Measurements from ENCODE around the gene ZNF319. TPM values are rescaled to one million over a fixed set of nuclear protein-coding genes. Genes with fewer than 3 reads are reported as not detected.

The ZNF319 gene
- total RNA-seq, 1 donor from 2014 or later, result 8.3 TPM

DNA sequence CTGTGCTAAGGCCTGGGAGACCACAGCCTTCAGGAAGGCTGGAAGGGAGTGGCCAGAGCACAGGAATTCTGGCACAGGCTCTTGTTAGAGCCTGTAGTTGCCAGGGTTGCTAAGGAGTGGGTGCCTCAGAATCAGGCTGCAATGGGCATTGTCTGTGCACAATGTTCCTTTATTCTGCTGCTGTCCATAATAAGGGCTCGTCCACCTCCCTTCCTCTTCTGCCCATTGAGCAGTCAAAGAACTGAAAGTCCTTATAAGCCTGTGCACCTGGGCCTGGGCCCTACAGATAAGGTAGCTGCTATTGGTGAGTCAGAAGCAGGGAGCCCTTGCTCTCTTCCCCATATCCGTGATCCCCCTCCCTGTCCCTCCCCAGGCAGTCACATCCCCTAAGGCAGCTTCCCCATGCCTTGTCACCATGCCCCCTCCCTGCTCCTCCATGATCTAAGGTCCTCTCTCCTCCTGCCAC is 24.1 kb downstream of the ZNF319 start:
- Mint-ChIP-seq H3K4me1 (peaks cover 5% of the 10 kb centered on the region), H3K9me3 (no peaks in the 10 kb centered on the region), H3K4me3 (no peak overlapping the region), H3K27me3 (peaks cover 2% of the 10 kb centered on the region), H3K27ac (no peak overlapping the region), H3K36me3 (ENCODE audit: low read depth) (no peaks in the 10 kb centered on the region)
- no peak for DNase-seq
- intact Hi-C loops (cut with micrococcal nuclease), result no loop called here

DNA sequence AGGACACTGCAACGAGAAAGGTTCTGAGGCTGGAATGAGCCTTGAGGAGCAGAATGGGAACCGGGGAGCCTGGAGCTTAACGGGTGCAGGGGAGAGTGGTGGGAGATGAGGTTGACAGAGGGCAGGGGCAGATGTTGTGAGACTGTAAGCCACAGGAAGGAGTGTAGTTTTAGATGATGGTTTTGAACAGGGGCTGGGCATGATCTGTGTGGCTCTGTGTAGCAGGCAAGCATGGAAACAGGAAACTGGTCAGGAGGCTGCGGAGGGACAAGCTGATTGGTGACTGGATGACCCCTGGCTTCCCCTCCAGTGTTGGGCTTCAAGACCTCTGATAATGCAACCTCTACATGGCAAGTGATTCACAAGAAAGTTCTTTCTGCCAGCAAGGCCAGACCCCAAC is 28.2 kb downstream of the ZNF319 start:
- Mint-ChIP-seq H3K9me3 (no peaks in the 10 kb centered on the region), H3K36me3 (ENCODE audit: low read depth) (no peaks in the 10 kb centered on the region), H3K27me3 (peaks cover 4% of the 10 kb centered on the region), H3K4me3 (no peak overlapping the region), H3K27ac (no peak overlapping the region), H3K4me1 (peaks cover 5% of the 10 kb centered on the region)
- DNase-seq, result no peak
- intact Hi-C loops (cut with micrococcal nuclease), result no loop called here

DNA sequence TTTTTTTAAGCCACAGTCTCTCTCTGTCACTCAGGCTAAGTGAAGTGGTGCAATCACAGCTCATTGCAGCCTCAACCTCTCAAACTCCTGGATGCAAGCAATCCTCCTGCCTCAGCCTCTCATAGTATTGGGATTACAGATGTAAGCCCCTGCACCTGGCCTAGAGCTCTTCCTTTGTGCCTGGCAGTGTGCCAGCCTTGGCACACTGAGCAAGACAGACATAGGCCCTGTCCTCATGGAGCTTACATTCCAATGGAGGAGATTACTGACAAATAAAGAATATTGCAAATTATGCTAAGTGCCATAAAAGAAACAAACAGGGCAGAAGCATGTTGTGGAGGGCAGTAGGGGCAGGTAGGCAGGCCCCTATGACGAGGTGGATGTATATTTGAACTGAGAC is 28.6 kb downstream of the ZNF319 start:
- intact Hi-C loops (cut with micrococcal nuclease), result no loop called here
- H3K27ac Mint-ChIP-seq, result no peak overlapping the region
- H3K4me1 Mint-ChIP-seq, result peaks cover 5% of the 10 kb centered on the region
- no peaks in the 10 kb centered on the region for H3K36me3 Mint-ChIP-seq (ENCODE audit: low read depth)
- no peak for DNase-seq
- H3K27me3 Mint-ChIP-seq, result peaks cover 4% of the 10 kb centered on the region
- H3K4me3 Mint-ChIP-seq, result no peak overlapping the region
- no peaks in the 10 kb centered on the region for H3K9me3 Mint-ChIP-seq

GRCh38 chr16:57970970-57971369 is 29.5 kb downstream of the ZNF319 start, which contains the start of gene CNGB1:
Gene CNGB1, minus strand, starts transcription at chr16:57971128. Its CDS starts 3,842 bp downstream, at chr16:57967286.
- H3K4me1 Mint-ChIP-seq, result peaks cover 5% of the 10 kb centered on the region
- no peaks in the 10 kb centered on the region for H3K9me3 Mint-ChIP-seq
- intact Hi-C loops (cut with micrococcal nuclease), result no loop called here
- peaks cover 1% of the 10 kb centered on the region for H3K27me3 Mint-ChIP-seq
- DNase-seq, result no peak
- H3K36me3 Mint-ChIP-seq (ENCODE audit: low read depth), result no peaks in the 10 kb centered on the region
- H3K4me3 Mint-ChIP-seq, result no peak within 1 kb of the TSS
- no peak within 1 kb of the TSS for H3K27ac Mint-ChIP-seq

- Mint-ChIP-seq H3K9me3 (no peaks in the 10 kb centered on the region), H3K4me3 (no peak overlapping the region), H3K4me1 (peaks cover 5% of the 10 kb centered on the region), H3K27ac (no peak overlapping the region), H3K36me3 (ENCODE audit: low read depth) (no peaks in the 10 kb centered on the region), H3K27me3 (peaks cover 1% of the 10 kb centered on the region)
- intact Hi-C loops (cut with micrococcal nuclease), result no loop called here
- DNase-seq, result no peak
Observed at GRCh38 chr16:57970319-57970718, 30.2 kb downstream of the ZNF319 start.

DNA sequence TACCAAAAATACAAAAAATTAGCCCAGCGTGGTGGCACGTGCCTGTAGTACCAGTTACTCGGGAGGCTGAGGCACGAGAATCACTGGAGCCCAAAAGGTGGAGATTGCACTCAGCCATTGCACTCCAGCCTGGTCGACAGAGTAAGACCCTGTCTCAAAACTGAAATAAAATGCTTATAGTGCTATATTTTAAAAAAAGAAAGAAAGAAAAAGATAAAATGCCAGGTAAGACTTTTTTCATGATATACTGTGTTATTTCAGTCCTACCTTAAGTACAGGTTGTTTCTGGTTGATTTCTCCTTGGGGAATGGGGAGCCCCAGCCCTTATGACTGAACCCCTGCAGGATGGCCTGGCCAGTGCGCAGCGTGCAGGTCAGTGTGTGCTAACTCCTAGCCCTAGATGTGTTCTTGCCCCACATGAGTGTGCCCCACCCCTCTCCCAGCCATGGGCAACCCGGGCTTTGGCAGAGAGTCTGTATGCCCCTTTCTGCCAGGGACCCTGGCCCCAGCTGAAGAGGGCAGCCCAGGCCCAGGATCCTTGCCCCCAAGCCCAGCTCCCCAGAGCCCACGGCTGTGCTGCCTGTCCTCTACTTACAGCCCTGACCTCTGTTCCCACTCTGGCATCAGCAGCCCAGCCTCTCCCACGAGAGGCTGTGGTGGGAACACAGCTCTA is 30.9 kb downstream of the ZNF319 start:
- H3K27ac Mint-ChIP-seq, result no peak overlapping the region
- H3K4me1 Mint-ChIP-seq, result peaks cover 5% of the 10 kb centered on the region
- intact Hi-C loops (cut with micrococcal nuclease), result no loop called here
- H3K9me3 Mint-ChIP-seq, result no peaks in the 10 kb centered on the region
- DNase-seq, result no peak
- H3K4me3 Mint-ChIP-seq, result no peak overlapping the region
- H3K27me3 Mint-ChIP-seq, result peaks cover 1% of the 10 kb centered on the region
- no peaks in the 10 kb centered on the region for H3K36me3 Mint-ChIP-seq (ENCODE audit: low read depth)

DNA sequence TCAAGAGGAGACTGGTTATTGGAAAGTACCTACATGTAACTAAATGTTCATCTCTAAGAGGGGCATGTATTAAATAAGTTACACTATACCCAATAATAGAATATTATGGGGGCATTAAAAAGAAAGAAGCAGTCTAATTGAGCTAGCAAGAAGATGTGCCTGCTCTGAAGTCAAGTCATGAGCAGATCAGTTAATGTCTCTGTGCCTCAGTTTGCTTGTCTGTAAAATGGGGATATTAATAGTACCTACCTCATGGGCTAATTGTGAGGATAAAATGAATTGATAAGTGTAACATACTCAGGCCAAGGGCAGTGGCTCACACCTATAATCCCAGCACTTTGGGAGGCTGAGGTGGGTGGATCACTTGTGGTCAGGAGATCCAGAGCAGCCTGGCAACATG is 32.6 kb downstream of the ZNF319 start:
- H3K4me1 Mint-ChIP-seq, result peaks cover 5% of the 10 kb centered on the region
- no peak overlapping the region for H3K4me3 Mint-ChIP-seq

GRCh38 chr16:57966986-57967385 is 33.5 kb downstream of the ZNF319 start:
- peaks cover 1% of the 10 kb centered on the region for H3K27me3 Mint-ChIP-seq
- peaks cover under 1% of the 10 kb centered on the region for H3K4me1 Mint-ChIP-seq
- DNase-seq, result no peak
- H3K4me3 Mint-ChIP-seq, result no peak overlapping the region
- intact Hi-C loops (cut with micrococcal nuclease), result no loop called here
- no peaks in the 10 kb centered on the region for H3K36me3 Mint-ChIP-seq (ENCODE audit: low read depth)
- no peak overlapping the region for H3K27ac Mint-ChIP-seq
- H3K9me3 Mint-ChIP-seq, result no peaks in the 10 kb centered on the region

More for the DNA sequence above, 32.6 kb downstream of the ZNF319 start:
- intact Hi-C loops (cut with micrococcal nuclease), result no loop called here
- no peak for DNase-seq
- no peak overlapping the region for H3K27ac Mint-ChIP-seq
- H3K9me3 Mint-ChIP-seq, result no peaks in the 10 kb centered on the region
- H3K36me3 Mint-ChIP-seq (ENCODE audit: low read depth), result no peaks in the 10 kb centered on the region
- peaks cover 1% of the 10 kb centered on the region for H3K27me3 Mint-ChIP-seq

GRCh38 chr16:57966204-57966771 is 34.2 kb downstream of the ZNF319 start:
- no peaks in the 10 kb centered on the region for H3K9me3 Mint-ChIP-seq
- H3K4me1 Mint-ChIP-seq, result no peaks in the 10 kb centered on the region
- intact Hi-C loops (cut with micrococcal nuclease), result no loop called here
- peaks cover 1% of the 10 kb centered on the region for H3K27me3 Mint-ChIP-seq
- H3K4me3 Mint-ChIP-seq, result no peak overlapping the region
- H3K27ac Mint-ChIP-seq, result no peak overlapping the region
- no peaks in the 10 kb centered on the region for H3K36me3 Mint-ChIP-seq (ENCODE audit: low read depth)
- DNase-seq, result no peak

DNA sequence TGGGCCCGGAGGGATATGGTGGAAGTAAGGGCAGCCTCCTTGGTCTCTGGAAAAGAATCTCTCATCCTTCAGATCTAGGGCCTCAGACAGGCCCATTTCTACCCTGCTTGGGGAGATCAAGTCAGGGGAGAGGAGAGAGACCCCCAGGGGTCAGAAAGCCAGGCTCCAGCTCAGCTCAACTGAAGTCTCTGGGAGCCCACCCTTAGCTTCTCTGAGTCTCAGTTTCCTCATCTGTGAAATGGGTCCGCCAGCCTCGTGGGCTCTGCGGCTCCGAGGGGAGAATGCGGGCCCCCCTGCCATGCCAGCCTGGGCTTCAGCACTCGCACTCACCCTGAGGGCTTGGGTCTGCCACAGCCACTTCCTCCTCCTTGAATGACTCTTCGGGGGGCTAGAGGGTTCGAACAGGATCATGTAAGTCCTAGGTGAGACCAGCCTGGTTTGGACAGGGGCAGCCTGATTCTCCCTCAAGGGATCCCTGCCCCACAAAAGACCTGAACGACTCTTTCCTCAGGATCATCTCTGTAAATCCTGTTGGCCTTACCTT is 36.2 kb downstream of the ZNF319 start:
- H3K36me3 Mint-ChIP-seq (ENCODE audit: low read depth), result no peaks in the 10 kb centered on the region
- intact Hi-C loops (cut with micrococcal nuclease), result no loop called here
- no peak for DNase-seq
- H3K4me1 Mint-ChIP-seq, result no peaks in the 10 kb centered on the region
- no peaks in the 10 kb centered on the region for H3K27me3 Mint-ChIP-seq
- H3K27ac Mint-ChIP-seq, result no peak overlapping the region
- H3K4me3 Mint-ChIP-seq, result no peak overlapping the region
- H3K9me3 Mint-ChIP-seq, result no peaks in the 10 kb centered on the region

DNA sequence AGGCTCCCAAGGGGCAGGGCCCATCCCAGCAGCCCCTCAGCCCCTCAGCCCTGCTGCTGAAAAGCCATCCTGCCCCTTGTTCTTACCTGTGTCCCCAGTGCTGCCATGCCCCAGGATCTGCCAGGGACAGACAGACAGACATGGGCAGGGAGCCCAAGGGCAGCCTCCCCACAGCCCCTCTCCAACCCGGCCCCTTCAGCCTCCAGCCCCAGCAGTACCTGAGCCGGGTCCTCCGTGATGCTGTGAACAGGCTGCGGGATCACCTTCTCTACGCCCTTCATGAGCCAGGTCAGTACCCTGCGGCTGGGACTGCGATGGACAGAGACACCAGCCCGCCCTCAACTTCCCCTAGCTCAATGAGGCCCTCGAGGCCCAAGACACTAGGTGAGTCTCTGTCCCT is 37.7 kb downstream of the ZNF319 start:
- Mint-ChIP-seq H3K4me3 (no peak overlapping the region), H3K27ac (no peak overlapping the region), H3K9me3 (no peaks in the 10 kb centered on the region), H3K36me3 (ENCODE audit: low read depth) (no peaks in the 10 kb centered on the region), H3K4me1 (no peaks in the 10 kb centered on the region), H3K27me3 (no peaks in the 10 kb centered on the region)
- intact Hi-C loops (cut with micrococcal nuclease), result no loop called here
- DNase-seq, result no peak

GRCh38 chr16:57962046-57962445 is 38.4 kb downstream of the ZNF319 start:
- Mint-ChIP-seq H3K36me3 (ENCODE audit: low read depth) (no peaks in the 10 kb centered on the region), H3K27me3 (no peaks in the 10 kb centered on the region), H3K9me3 (no peaks in the 10 kb centered on the region), H3K27ac (no peak overlapping the region), H3K4me3 (no peak overlapping the region), H3K4me1 (no peaks in the 10 kb centered on the region)
- DNase-seq, result no peak
- intact Hi-C loops (cut with micrococcal nuclease), result no loop called here

DNA sequence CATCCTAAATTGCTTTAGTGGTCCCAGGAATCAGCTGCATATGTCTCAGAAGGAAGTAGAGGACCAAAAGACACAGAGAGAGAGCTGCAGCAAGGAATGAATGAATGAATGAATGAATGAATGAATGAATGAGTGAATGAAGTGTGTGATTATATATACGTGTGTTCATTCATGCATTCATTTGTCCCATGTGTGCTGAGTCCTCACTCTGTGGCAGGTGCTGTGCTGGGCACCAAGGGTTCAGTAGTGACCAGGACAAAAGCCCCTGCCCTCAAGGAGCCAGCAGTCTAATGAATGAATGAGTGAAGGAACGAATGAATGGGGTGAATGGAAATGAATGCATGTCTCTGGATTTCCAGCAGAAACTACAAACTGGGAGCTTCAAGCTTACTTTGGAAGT is 38.9 kb downstream of the ZNF319 start:
- no peak for DNase-seq
- Mint-ChIP-seq H3K4me1 (no peaks in the 10 kb centered on the region), H3K9me3 (no peaks in the 10 kb centered on the region), H3K36me3 (ENCODE audit: low read depth) (no peaks in the 10 kb centered on the region), H3K4me3 (no peak overlapping the region), H3K27ac (no peak overlapping the region), H3K27me3 (no peaks in the 10 kb centered on the region)
- intact Hi-C loops (cut with micrococcal nuclease), result no loop called here

DNA sequence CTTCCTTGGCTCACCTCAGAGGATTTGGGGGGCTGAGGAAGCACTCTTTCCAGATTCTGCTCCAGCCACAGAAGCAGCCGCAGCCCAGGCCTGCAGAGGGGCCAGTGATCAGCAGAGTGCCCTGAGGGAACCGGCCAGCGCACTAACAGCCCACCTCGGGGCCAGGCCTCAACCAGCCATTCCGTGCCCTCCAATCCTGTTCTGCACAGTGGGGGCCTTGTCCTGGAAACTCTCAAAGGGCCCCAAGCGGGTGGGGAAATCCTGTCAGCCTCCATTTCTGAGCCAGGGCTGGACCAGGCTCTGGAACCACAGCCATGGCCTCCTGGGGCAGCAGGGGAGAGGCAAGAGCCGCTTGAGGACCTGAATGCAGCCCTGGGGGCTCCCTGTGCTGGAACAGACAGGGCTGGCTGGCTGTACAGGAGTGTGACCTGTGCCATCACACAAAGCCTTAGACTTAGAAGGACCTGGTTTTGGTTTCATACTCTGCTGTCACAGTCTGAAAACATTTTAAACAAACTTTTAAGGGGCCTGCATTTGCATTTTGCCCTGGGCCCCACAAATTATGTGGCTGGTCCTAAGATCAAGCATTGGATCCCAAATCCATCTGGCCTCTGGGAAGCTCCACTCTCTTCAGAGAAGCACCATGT is 39.5 kb downstream of the ZNF319 start:
- H3K27ac Mint-ChIP-seq, result no peak overlapping the region
- DNase-seq, result no peak
- intact Hi-C loops (cut with micrococcal nuclease), result no loop called here
- H3K9me3 Mint-ChIP-seq, result no peaks in the 10 kb centered on the region
- no peak overlapping the region for H3K4me3 Mint-ChIP-seq
- H3K4me1 Mint-ChIP-seq, result no peaks in the 10 kb centered on the region
- H3K36me3 Mint-ChIP-seq (ENCODE audit: low read depth), result no peaks in the 10 kb centered on the region
- no peaks in the 10 kb centered on the region for H3K27me3 Mint-ChIP-seq

All from activated CD4-positive, alpha-beta T cell treated with anti-CD3 and anti-CD28 coated beads, Interleukin-2, amount 10 ng/mL, durations not matched to agents 24 days and 14 days (primary cell).